Dedifferentiated amniotic fluid mesenchymal stem cell (primary cell): ENCODE data around the gene HCST.

ENCODE experiments used
- DNase-seq: peaks from one replicate; pipeline ENCODE4 v3.0.0-alpha.2; 2016; ENCODE audit errors: extremely low spot score

Gene HCST

DNA sequence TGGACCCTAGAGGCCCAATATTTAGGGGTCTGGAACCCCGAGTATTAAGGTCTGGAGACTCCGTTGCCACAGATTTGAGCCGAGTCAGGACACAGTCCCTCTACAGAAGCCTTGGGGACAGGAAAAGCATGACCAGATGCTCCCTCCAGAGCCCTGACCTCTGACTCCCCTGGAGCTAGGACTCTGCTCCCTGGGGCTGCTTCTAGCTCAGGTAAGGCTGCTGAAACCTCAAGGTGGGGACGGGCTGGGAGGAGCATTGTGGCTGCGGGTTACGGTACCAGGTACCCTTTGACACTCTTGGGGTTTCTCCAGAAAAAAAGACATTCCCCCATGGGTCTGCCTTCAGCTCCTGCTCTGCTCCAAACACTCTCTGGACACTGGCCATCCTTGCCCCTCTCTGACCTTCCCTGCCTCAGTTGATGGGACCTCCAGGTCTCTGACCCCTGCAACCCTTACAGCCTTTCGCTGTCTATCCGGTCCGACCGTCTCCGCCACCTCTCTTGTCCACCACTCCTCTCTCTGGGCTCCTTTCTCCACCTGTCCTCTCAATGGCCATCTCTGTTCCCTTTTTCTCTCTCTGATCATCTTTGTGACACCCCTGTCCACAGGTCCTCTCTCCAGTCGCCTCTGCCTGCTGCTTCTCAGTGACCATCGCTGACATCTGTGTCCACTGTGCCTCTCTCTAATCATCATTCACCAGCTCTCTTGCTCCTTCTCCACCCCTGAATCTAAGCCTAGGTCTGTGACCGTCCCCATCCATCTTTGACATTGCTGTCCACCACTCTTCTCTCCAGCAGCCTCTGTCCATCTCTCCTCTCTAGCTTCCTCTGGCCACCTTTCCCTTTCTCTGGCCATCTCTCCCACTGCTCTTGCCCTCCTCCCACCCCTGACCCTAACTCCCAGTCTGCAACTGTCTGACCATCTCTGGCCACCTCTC is 35.3 kb downstream of the HCST start:
- DNase-seq, result no peak

- no peak for DNase-seq
Measured at GRCh38 chr19:35938282-35939224, 36.2 kb downstream of the HCST start.

DNA sequence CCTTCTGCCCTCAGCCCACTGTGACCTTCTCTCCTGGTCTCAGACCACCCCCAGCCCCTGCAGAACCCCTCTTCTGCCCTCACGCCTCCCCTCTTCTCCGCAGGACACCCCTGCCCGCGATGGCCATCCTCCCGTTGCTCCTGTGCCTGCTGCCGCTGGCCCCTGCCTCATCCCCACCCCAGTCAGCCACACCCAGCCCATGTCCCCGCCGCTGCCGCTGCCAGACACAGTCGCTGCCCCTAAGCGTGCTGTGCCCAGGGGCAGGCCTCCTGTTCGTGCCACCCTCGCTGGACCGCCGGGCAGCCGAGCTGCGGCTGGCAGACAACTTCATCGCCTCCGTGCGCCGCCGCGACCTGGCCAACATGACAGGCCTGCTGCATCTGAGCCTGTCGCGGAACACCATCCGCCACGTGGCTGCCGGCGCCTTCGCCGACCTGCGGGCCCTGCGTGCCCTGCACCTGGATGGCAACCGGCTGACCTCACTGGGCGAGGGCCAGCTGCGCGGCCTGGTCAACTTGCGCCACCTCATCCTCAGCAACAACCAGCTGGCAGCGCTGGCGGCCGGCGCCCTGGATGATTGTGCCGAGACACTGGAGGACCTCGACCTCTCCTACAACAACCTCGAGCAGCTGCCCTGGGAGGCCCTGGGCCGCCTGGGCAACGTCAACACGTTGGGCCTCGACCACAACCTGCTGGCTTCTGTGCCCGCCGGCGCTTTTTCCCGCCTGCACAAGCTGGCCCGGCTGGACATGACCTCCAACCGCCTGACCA is 37.2 kb downstream of the HCST start:
- DNase-seq, result no peak

DNA sequence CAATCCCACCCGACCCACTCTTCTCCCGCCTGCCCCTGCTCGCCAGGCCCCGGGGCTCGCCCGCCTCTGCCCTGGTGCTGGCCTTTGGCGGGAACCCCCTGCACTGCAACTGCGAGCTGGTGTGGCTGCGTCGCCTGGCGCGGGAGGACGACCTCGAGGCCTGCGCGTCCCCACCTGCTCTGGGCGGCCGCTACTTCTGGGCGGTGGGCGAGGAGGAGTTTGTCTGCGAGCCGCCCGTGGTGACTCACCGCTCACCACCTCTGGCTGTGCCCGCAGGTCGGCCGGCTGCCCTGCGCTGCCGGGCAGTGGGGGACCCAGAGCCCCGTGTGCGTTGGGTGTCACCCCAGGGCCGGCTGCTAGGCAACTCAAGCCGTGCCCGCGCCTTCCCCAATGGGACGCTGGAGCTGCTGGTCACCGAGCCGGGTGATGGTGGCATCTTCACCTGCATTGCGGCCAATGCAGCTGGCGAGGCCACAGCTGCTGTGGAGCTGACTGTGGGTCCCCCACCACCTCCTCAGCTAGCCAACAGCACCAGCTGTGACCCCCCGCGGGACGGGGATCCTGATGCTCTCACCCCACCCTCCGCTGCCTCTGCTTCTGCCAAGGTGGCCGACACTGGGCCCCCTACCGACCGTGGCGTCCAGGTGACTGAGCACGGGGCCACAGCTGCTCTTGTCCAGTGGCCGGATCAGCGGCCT is 37.9 kb downstream of the HCST start:
- no peak for DNase-seq

GRCh38 chr19:35940839-35941238 is 38.5 kb downstream of the HCST start:
- DNase-seq, result no peak

GRCh38 chr19:35942235-35942634 is 39.9 kb downstream of the HCST start:
- no peak for DNase-seq

- DNase-seq, result no peak
Measured at GRCh38 chr19:35943321-35944301, 41.3 kb downstream of the HCST start.

DNA sequence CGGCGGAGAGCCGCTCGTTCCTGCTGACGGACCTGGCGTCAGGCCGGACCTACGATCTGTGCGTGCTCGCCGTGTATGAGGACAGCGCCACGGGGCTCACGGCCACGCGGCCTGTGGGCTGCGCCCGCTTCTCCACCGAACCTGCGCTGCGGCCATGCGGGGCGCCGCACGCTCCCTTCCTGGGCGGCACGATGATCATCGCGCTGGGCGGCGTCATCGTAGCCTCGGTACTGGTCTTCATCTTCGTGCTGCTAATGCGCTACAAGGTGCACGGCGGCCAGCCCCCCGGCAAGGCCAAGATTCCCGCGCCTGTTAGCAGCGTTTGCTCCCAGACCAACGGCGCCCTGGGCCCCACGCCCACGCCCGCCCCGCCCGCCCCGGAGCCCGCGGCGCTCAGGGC is 42.2 kb downstream of the HCST start:
- DNase-seq, result no peak

- no peak for DNase-seq
Measured at GRCh38 chr19:35945121-35945790, 42.9 kb downstream of the HCST start.

- no peak for DNase-seq
Measured at GRCh38 chr19:35946203-35946602, 43.9 kb downstream of the HCST start.

DNA sequence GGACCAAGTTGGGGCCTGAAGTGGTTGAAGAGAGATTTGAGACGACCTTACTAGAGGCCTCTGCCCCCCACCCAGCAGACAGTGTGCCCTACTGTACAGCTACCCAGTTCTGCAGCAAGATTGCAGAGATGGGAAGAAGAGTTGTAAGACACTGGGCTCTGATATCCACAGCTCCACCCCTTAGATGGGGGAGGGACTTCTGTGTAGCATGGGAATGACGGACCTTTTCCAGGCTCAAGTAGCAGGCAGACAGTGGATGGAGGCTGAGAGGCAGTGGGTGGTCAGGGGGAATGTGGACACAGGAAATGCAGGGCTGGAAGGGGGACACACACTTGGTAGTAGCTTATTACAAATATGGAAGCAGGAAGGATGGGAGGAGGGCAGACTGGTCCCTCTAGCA is 46.8 kb downstream of the HCST start:
- no peak for DNase-seq
